Measurements from ENCODE around the gene SMARCC1. TPM values are rescaled to one million over a fixed set of nuclear protein-coding genes. Genes with fewer than 3 reads are reported as not detected.
"Not testable (repeated sequence)": the region's sequence is repeated elsewhere in the genome, so short reads cannot be mapped to it uniquely, and the experiment has no call there.

Gene SMARCC1
- total and polyA plus RNA-seq, 4 donors, result 11.7 to 83.0 (median 37.5) TPM

DNA sequence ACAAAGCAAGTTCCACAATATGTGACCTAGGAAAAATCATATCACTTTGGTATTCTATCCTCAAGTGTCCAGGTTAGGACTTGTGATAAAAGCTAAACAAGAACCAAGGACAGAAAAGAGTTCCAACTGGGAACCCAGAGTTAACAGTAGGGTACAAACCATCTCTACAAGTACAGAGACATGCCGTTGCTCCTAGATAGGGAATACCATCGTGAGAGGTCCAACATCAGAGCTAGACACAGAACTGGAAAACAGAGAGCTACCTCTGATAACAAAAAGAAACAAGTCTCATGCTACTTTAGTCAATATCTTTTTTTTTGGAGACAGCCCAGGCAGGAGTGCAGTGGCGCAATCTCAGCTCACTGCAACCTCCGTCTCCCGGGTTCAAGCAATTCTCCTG lies 37.8 kb downstream of the SMARCC1 start:
- Histone ChIP-seq H3K9ac (ENCODE audit: insufficient read depth in 1 of 2, low read length in 2 of 2) (no peak overlapping the region), H3K9me3 (ENCODE audit: control insufficient read depth in 4 of 4, insufficient read depth in 3 of 4, low read length in 3 of 4) (no peaks in the 10 kb centered on the region)

DNA sequence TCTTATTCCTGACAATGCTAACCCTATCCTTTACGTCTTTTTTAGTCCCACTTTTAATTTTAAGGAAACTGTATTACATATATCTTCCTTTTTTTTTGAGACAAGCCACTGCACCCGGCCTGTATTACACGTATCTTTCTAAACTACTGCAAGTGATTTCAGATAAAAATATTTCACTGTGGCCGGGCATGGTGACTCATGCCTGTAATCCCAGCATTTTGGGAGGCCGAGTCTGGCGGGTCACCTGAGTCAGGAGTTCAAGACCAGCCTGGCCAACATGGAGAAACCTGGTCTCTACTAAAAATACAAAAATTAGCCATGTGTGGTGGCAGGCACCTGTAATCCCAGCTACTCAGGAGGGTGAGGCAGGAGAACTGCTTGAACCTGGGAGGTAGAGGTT lies 38.3 kb downstream of the SMARCC1 start:
- not testable (repeated sequence) for H3K27ac ChIP-seq (ENCODE audit: low read depth in 1 of 2, low read length in 1 of 2)

More for the DNA sequence above, 37.8 kb downstream of the SMARCC1 start:
- ATAC-seq (ENCODE audit: insufficient read depth, low FRiP score), result no peak
- DNase-seq, result no peak
- TF ChIP-seq, protein P1, sequence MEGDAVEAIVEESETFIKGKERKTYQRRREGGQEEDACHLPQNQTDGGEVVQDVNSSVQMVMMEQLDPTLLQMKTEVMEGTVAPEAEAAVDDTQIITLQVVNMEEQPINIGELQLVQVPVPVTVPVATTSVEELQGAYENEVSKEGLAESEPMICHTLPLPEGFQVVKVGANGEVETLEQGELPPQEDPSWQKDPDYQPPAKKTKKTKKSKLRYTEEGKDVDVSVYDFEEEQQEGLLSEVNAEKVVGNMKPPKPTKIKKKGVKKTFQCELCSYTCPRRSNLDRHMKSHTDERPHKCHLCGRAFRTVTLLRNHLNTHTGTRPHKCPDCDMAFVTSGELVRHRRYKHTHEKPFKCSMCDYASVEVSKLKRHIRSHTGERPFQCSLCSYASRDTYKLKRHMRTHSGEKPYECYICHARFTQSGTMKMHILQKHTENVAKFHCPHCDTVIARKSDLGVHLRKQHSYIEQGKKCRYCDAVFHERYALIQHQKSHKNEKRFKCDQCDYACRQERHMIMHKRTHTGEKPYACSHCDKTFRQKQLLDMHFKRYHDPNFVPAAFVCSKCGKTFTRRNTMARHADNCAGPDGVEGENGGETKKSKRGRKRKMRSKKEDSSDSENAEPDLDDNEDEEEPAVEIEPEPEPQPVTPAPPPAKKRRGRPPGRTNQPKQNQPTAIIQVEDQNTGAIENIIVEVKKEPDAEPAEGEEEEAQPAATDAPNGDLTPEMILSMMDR (IDR thresholded peaks at IDR 0.05; ENCODE audit: control extremely low read depth, extremely low read depth), result no peak
- Histone ChIP-seq H3K27me3 (ENCODE audit: control insufficient read depth in 3 of 3, insufficient read depth in 3 of 3, low read length in 2 of 3) (no peaks in the 10 kb centered on the region), H3K4me3 (no peak overlapping the region), H3K27ac (ENCODE audit: low read depth in 1 of 2, low read length in 1 of 2) (no peak overlapping the region), H3K4me1 (ENCODE audit: control insufficient read depth in 5 of 5, insufficient read depth in 5 of 5, low read length in 5 of 5) (peaks cover 0 to 10% (median 0%) of the 10 kb centered on the region in 5 donors), H3K36me3 (ENCODE audit: control insufficient read depth in 4 of 4, insufficient read depth in 4 of 4, low read length in 4 of 4) (peaks cover 5 to 15% (median 11%) of the 10 kb centered on the region in 4 donors)
- WGBS, 2 donors, result 88 to 90% methylated on average over 5 of the region's 5 CpGs

DNA sequence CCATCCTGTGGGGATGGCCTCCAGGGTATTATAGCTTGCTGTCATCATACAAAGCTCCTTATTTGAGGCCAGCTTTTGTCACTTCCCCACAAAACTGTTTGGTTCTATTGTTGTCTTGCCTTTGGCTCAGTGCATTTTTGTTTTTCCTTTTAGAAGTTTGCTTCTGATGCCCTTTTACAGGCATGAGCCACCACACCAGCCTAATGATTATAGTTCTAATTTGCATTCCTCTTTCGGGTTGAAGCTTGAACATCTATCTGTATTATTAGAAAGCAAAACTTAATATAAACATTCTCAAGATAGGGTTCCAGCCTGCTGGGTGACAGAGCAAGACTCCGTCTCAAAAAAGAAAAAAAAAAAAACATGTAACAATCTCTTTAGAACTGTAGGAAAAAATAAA lies 39.8 kb downstream of the SMARCC1 start:
- no peak overlapping the region for H3K4me3 ChIP-seq
- no peak overlapping the region for H3K27ac ChIP-seq (ENCODE audit: low read depth in 1 of 2, low read length in 1 of 2)
- WGBS, 2 donors, result 73 to 78% methylated on average over 2 of the region's 2 CpGs
- H3K36me3 ChIP-seq (ENCODE audit: control insufficient read depth in 4 of 4, insufficient read depth in 4 of 4, low read length in 4 of 4), result peaks cover 6 to 15% (median 12%) of the 10 kb centered on the region in 4 donors
- no peaks in the 10 kb centered on the region for H3K27me3 ChIP-seq (ENCODE audit: control insufficient read depth in 3 of 3, insufficient read depth in 3 of 3, low read length in 2 of 3)
- TF ChIP-seq, protein P1 (IDR thresholded peaks at IDR 0.05; ENCODE audit: control extremely low read depth, extremely low read depth), result no peak
- DNase-seq (no peak), ATAC-seq (ENCODE audit: insufficient read depth, low FRiP score) (no peak)
- H3K9me3 ChIP-seq (ENCODE audit: control insufficient read depth in 4 of 4, insufficient read depth in 3 of 4, low read length in 3 of 4), result no peaks in the 10 kb centered on the region
- H3K4me1 ChIP-seq (ENCODE audit: control insufficient read depth in 5 of 5, insufficient read depth in 5 of 5, low read length in 5 of 5), result peaks cover 0 to 10% (median 0%) of the 10 kb centered on the region in 5 donors
- H3K9ac ChIP-seq (ENCODE audit: insufficient read depth in 1 of 2, low read length in 2 of 2), result no peak overlapping the region

More for the DNA sequence above, 38.3 kb downstream of the SMARCC1 start:
- not testable (repeated sequence) for H3K9me3 ChIP-seq (ENCODE audit: control insufficient read depth in 4 of 4, insufficient read depth in 3 of 4, low read length in 3 of 4); H3K9ac ChIP-seq (ENCODE audit: insufficient read depth in 1 of 2, low read length in 2 of 2); H3K4me3 ChIP-seq; DNase-seq; ATAC-seq (ENCODE audit: insufficient read depth, low FRiP score); H3K27me3 ChIP-seq (ENCODE audit: control insufficient read depth in 3 of 3, insufficient read depth in 3 of 3, low read length in 2 of 3)
- WGBS, 2 donors, result 50 to 73% methylated on average over 6 of the region's 6 CpGs
- H3K4me1 ChIP-seq (ENCODE audit: control insufficient read depth in 5 of 5, insufficient read depth in 5 of 5, low read length in 5 of 5), result peaks cover 0 to 10% (median 0%) of the 10 kb centered on the region in 5 donors
- H3K36me3 ChIP-seq (ENCODE audit: control insufficient read depth in 4 of 4, insufficient read depth in 4 of 4, low read length in 4 of 4), result peaks cover 4 to 15% (median 11%) of the 10 kb centered on the region in 4 donors

DNA sequence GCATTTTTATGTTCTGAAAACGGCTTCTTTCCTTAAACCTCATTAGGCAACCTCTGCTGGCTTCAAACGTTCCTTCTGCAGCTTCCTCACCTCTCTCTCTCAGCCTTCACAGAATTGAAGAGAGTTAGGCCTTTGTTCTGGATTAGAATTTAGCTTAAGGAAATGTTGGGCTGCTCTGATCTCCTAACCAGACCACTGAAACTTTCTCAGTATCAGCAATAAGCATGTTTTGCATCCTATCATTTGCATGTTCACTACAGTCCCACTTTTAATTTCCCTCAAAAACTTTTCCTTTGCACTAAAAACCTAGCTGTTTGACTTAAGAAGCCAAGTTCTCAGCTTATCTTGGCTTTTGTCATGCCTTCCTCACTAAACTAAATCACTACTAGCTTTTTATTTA lies 49.5 kb downstream of the SMARCC1 start:
- H3K4me3 ChIP-seq, result no peak overlapping the region
- H3K4me1 ChIP-seq (ENCODE audit: control insufficient read depth in 5 of 5, insufficient read depth in 5 of 5, low read length in 5 of 5), result no peaks in the 10 kb centered on the region
- H3K9ac ChIP-seq (ENCODE audit: insufficient read depth in 1 of 2, low read length in 2 of 2), result no peak overlapping the region
- DNase-seq (no peak), ATAC-seq (ENCODE audit: insufficient read depth, low FRiP score) (no peak)
- peaks cover 17 to 34% (median 24%) of the 10 kb centered on the region in 4 donors for H3K36me3 ChIP-seq (ENCODE audit: control insufficient read depth in 4 of 4, insufficient read depth in 4 of 4, low read length in 4 of 4)
- WGBS, 2 donors, result 55 to 80% methylated on average over 2 of the region's 2 CpGs
- H3K9me3 ChIP-seq (ENCODE audit: control insufficient read depth in 4 of 4, insufficient read depth in 3 of 4, low read length in 3 of 4), result peaks cover 0 to 4% (median 0%) of the 10 kb centered on the region in 4 donors
- TF ChIP-seq, protein P1 (IDR thresholded peaks at IDR 0.05; ENCODE audit: control extremely low read depth, extremely low read depth), result no peak
- no peak overlapping the region for H3K27ac ChIP-seq (ENCODE audit: low read depth in 1 of 2, low read length in 1 of 2)
- H3K27me3 ChIP-seq (ENCODE audit: control insufficient read depth in 3 of 3, insufficient read depth in 3 of 3, low read length in 2 of 3), result no peaks in the 10 kb centered on the region
